ENCODE data around the gene KLF9. TPM values are rescaled to one million over a fixed set of nuclear protein-coding genes. Genes with fewer than 3 reads are reported as not detected.

KLF9 gene
- total RNA-seq, 2 experiments from 2014 or later = 1.9 to 2.3 TPM

GRCh38 chr9:70418822-70419555 is 4.5 kb upstream of the KLF9 start:
- Histone ChIP-seq H2AFZ (ENCODE audit: low read length) (peak overlapping the region; percentile 90), H3K9me3 (ENCODE audit: low read length) (no peaks in the 10 kb centered on the region), H4K20me1 (ENCODE audit: insufficient read depth, low read length) (no peaks in the 10 kb centered on the region), H3K36me3 (ENCODE audit: insufficient read depth, low read length) (no peaks in the 10 kb centered on the region), H3K9me2 (ENCODE audit: insufficient read depth, low read length) (no peaks in the 10 kb centered on the region), H3K4me3 (ENCODE audit: low read depth, low read length, poor library complexity, severe bottlenecking) (peak overlapping the region; percentile 75), H3K4me2 (ENCODE audit: low read length) (peak overlapping the region; percentile 87), H3K27ac (ENCODE audit: low read depth, low read length, poor library complexity, severe bottlenecking) (peak overlapping the region; percentile 37), H3K4me1 (ENCODE audit: insufficient read depth, low read length, poor library complexity, severe bottlenecking) (peaks cover 43% of the 10 kb centered on the region), H3K79me2 (ENCODE audit: insufficient read depth, low read depth, low read length) (no peaks in the 10 kb centered on the region)
- peak; percentile 83 for DNase-seq (ENCODE audit: low spot score)
- CTCF ChIA-PET (ENCODE audit: unreplicated experiment) = no interaction called here
- no TSS peak for BruUV-seq (replicated peaks)
- intact Hi-C loops (cut with micrococcal nuclease; ENCODE audit: unreplicated experiment) = loop anchor here (5.0 kb wide), 1 partner anchor 657 kb away; the partner anchor contains the start of gene PTAR1
- TF ChIP-seq EZH2phosphoT487 (IDR thresholded peaks at IDR 0.05; ENCODE audit: borderline replicate concordance, low read depth, low read length) (no peak), CTCF (conservative IDR thresholded peaks at IDR 0.05; ENCODE audit: low read length) (no peak)
- POLR2A ChIA-PET = interaction anchor here (0.8 to 1.3 kb wide), 4 partner anchors 11 to 118 kb away, joined by 3 read pairs; no protein-coding TSS in a partner anchor

GRCh38 chr9:70415476-70415875 is 1.0 kb upstream of the KLF9 start:
- H3K79me2 ChIP-seq (ENCODE audit: insufficient read depth, low read depth, low read length) = no peaks in the 10 kb centered on the region
- DNase-seq (ENCODE audit: low spot score) = no peak
- no peaks in the 10 kb centered on the region for H3K9me2 ChIP-seq (ENCODE audit: insufficient read depth, low read length)
- no peaks in the 10 kb centered on the region for H4K20me1 ChIP-seq (ENCODE audit: insufficient read depth, low read length)
- no peak overlapping the region for H3K4me3 ChIP-seq (ENCODE audit: low read depth, low read length, poor library complexity, severe bottlenecking)
- H3K27ac ChIP-seq (ENCODE audit: low read depth, low read length, poor library complexity, severe bottlenecking) = no peak overlapping the region
- no peak overlapping the region for H2AFZ ChIP-seq (ENCODE audit: low read length)
- TF ChIP-seq EZH2phosphoT487 (IDR thresholded peaks at IDR 0.05; ENCODE audit: borderline replicate concordance, low read depth, low read length) (no peak), CTCF (conservative IDR thresholded peaks at IDR 0.05; ENCODE audit: low read length) (no peak)
- intact Hi-C loops (cut with micrococcal nuclease; ENCODE audit: unreplicated experiment) = loop anchor here (5.0 kb wide), 1 partner anchor 653 kb away; the partner anchor contains the start of gene PTAR1
- no peaks in the 10 kb centered on the region for H3K36me3 ChIP-seq (ENCODE audit: insufficient read depth, low read length)
- no peak overlapping the region for H3K4me2 ChIP-seq (ENCODE audit: low read length)
- H3K4me1 ChIP-seq (ENCODE audit: insufficient read depth, low read length, poor library complexity, severe bottlenecking) = peaks cover 63% of the 10 kb centered on the region
- H3K9me3 ChIP-seq (ENCODE audit: low read length) = no peaks in the 10 kb centered on the region
- POLR2A ChIA-PET = interaction anchor here (0.5 kb wide), 1 partner anchor 1650 kb away, joined by 4 read pairs; no protein-coding TSS in a partner anchor
- BruUV-seq (replicated peaks) = no TSS peak
- CTCF ChIA-PET (ENCODE audit: unreplicated experiment) = no interaction called here

GRCh38 chr9:70415041-70415440 is 584 bp upstream of the KLF9 start:
- Histone ChIP-seq H3K4me1 (ENCODE audit: insufficient read depth, low read length, poor library complexity, severe bottlenecking) (peaks cover 62% of the 10 kb centered on the region), H3K4me2 (ENCODE audit: low read length) (peak overlapping the region; percentile 83), H2AFZ (ENCODE audit: low read length) (peak overlapping the region; percentile 93; the same call in 1 of the 2 replicates), H3K36me3 (ENCODE audit: insufficient read depth, low read length) (no peaks in the 10 kb centered on the region), H3K79me2 (ENCODE audit: insufficient read depth, low read depth, low read length) (no peaks in the 10 kb centered on the region), H3K9me2 (ENCODE audit: insufficient read depth, low read length) (no peaks in the 10 kb centered on the region), H4K20me1 (ENCODE audit: insufficient read depth, low read length) (no peaks in the 10 kb centered on the region), H3K9me3 (ENCODE audit: low read length) (no peaks in the 10 kb centered on the region), H3K4me3 (ENCODE audit: low read depth, low read length, poor library complexity, severe bottlenecking) (no peak overlapping the region), H3K27ac (ENCODE audit: low read depth, low read length, poor library complexity, severe bottlenecking) (no peak overlapping the region)
- ChIA-PET CTCF (ENCODE audit: unreplicated experiment) (no interaction called here), POLR2A (interaction anchor here (0.5 to 1.2 kb wide), 2 partner anchors 21 to 1649 kb away, joined by 3 to 4 read pairs; no protein-coding TSS in a partner anchor)
- no TSS peak for BruUV-seq (replicated peaks)
- TF ChIP-seq CTCF (conservative IDR thresholded peaks at IDR 0.05; ENCODE audit: low read length) (no peak), EZH2phosphoT487 (IDR thresholded peaks at IDR 0.05; ENCODE audit: borderline replicate concordance, low read depth, low read length) (no peak)
- no peak for DNase-seq (ENCODE audit: low spot score)
- intact Hi-C loops (cut with micrococcal nuclease; ENCODE audit: unreplicated experiment) = loop anchor here (5.0 kb wide), 1 partner anchor 653 kb away; the partner anchor contains the start of gene PTAR1

All from OCI-LY7 (cell line).